HG03439 (cell line): Measurements from ENCODE around the gene ADORA1.

Source experiments
- ATAC-seq: cut with Tn5 transposase; IDR thresholded peaks from one replicate; pipeline ENCODE4 v1.9.1; 2021; ENCODE audit warnings: mild to moderate bottlenecking, moderate library complexity; ENCODE audit not compliant: unreplicated experiment

ADORA1 gene

GRCh38 chr1:203120325-203121153 lies 7.0 kb upstream of the ADORA1 start:
- no peak for ATAC-seq

GRCh38 chr1:203121186-203122015 lies 6.1 kb upstream of the ADORA1 start:
- no peak for ATAC-seq

- ATAC-seq: no peak
These were observed 5.4 kb upstream of the ADORA1 start for GRCh38 chr1:203122159-203122558.

GRCh38 chr1:203124011-203124410 lies 3.5 kb upstream of the ADORA1 start:
- ATAC-seq: no peak

- ATAC-seq: no peak
These were observed 2.8 kb upstream of the ADORA1 start for GRCh38 chr1:203124546-203125317.

- no peak for ATAC-seq
These were observed 1.2 kb upstream of the ADORA1 start for GRCh38 chr1:203126151-203126865.

- ATAC-seq: no peak
These were observed 460 bp upstream of the ADORA1 start for GRCh38 chr1:203126866-203127665.

- ATAC-seq: no peak
These were observed 847 bp downstream of the ADORA1 start for GRCh38 chr1:203128431-203128715.

- ATAC-seq: no peak
These were observed 1.4 kb downstream of the ADORA1 start for GRCh38 chr1:203128716-203129500.

GRCh38 chr1:203129501-203130231 lies 2.1 kb downstream of the ADORA1 start:
- no peak for ATAC-seq

GRCh38 chr1:203130358-203130985 lies 2.9 kb downstream of the ADORA1 start:
- no peak for ATAC-seq

- ATAC-seq: no peak
These were observed 4.1 kb downstream of the ADORA1 start for GRCh38 chr1:203131548-203132200.

- no peak for ATAC-seq
These were observed 6.6 kb downstream of the ADORA1 start for GRCh38 chr1:203133970-203134725.

GRCh38 chr1:203135636-203136305 lies 8.2 kb downstream of the ADORA1 start:
- ATAC-seq: no peak

GRCh38 chr1:203136409-203137042 lies 9.0 kb downstream of the ADORA1 start:
- ATAC-seq: no peak

GRCh38 chr1:203137324-203137723 lies 9.8 kb downstream of the ADORA1 start:
- no peak for ATAC-seq
